HG03139 (cell line): ENCODE data around the gene FANCC.

Experiments
- ATAC-seq: cut with Tn5 transposase; IDR thresholded peaks from one replicate; pipeline ENCODE4 v1.9.1; 2021; ENCODE audit not compliant: unreplicated experiment

The FANCC gene

GRCh38 chr9:95155220-95155619, 162.3 kb downstream of the FANCC start:
- ATAC-seq = no peak

- ATAC-seq = no peak
These were observed 166.6 kb downstream of the FANCC start for GRCh38 chr9:95150903-95151302.

DNA sequence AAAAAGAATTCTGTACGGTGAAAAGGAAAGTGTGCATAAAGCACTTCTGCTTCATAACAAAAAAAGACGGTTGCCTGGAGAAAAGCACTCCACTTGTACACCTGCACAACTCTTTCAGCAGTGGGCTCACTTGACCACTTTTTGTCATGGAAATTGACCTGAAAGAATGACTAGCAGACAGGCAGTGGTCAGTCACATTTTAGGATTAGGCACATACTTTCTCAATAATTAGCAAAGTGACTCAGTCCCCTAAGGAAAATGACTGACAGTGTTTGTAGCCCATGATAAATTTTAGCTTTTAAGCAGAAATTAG, 169.3 kb downstream of the FANCC start:
- ATAC-seq = no peak

- ATAC-seq = no peak
These were observed 169.9 kb downstream of the FANCC start for GRCh38 chr9:95147452-95148207.

DNA sequence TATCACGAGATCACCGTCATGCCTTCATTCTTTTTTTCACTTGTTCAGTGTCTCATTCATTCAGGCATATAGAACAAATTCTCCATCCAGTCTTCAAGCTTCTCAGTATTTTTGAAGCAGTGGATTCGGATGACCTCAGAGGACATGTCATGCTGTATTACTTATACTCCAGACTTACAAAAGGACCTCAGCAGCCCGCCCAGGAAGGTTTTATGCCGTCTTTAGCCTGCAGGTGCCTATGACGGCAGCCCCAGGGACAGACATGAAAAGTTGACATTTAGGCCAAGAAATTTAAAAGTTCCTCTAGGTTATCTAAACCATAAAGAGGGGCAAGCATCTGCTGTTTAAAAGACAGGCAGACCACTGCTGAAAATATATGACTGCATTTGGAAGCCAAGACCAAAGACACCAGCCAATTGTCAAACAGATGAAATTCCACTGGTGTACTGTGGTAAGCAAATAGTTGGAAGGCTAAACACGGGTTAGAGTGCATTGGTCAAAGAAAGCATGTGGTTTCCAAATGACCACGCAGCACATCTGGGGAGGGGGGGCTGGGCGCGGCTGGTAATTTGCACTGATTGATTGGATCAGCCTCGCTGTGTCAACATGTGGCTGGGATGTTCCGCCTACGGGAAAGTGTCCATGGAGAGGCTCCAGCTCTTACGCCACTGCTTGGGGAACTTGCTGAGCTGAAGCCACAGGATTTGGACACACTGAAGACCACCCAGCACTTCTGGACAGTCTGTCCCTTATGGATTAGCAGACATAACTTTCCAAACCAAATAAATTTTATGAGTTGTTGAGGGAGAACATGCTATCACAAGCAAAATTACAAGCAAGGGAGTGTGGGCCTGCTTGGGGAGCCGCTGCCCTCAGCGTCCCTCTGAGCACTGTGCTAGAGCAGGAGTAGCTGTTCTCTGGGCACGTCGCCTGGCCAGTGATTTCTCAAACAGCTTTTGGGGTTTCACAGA, 173.6 kb downstream of the FANCC start:
- no peak for ATAC-seq

- ATAC-seq = no peak
These were observed 174.8 kb downstream of the FANCC start for GRCh38 chr9:95142728-95143127.

DNA sequence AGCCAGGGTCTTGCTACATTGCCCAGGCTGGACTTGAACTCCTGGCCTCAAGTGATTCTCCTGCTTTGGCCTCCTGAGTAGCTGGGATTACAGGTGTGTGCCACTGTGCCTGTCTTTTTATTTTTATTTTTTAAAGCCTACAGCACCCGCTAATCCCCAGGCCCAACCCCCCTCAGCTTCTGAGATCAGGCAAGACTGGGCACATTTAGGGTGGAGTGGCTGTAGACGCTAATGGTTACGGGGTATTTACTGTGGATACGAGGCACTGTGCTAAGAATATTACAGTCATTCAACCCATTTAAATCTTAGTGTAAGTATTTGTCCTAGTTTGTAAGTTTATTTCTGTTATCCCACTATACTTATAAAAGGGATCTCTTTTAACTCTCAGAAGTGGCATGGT, 175.2 kb downstream of the FANCC start:
- no peak for ATAC-seq

DNA sequence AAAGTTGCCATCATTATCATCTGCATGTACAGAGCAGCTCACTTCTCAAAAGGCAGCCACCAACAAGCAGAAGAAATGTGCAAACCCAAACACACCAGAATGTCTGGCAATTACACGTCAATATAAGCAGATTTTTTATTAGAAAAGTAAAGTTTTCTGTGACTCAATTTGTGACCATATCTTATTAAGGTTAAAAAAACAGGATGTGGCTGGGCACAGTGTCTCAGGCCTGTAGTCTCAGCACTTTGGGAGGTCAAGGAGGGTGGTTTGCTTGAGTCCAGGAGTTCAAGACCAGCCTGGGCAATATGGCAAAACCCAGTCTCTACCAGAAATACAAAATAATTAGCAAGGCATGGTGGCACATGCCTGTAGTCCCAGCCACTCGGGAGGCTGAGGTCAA, 176.7 kb downstream of the FANCC start:
- ATAC-seq = no peak

- ATAC-seq = no peak
These were observed 178.4 kb downstream of the FANCC start for GRCh38 chr9:95139126-95139525.

- no peak for ATAC-seq
These were observed 179.0 kb downstream of the FANCC start for GRCh38 chr9:95138474-95138873.

DNA sequence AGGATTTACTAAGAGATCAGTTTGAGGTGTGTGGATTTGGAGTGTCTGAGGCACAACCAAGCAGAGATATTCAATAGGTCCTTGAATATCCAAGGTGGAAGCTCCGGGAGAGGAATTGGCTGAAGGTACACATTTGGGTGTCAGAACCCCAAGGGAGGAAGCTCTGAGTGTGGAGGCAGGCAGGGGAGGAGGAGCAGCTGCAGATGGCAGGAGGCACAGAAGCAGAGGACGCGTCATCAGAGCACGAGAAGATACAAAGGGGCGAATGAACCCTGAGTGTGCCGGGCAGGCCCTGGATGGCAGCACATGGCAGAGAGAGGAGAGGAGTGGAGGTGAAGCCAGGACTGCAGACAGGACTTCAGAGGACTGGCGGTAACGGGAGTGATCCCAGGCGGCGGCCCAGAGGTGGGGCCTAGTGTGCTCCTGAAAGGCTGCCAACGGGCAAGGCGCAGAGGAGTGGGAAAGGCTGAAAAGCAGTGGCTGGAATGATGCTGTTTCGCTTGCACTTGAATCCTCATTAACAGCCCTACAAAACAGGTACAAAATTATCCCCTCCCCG, 179.8 kb downstream of the FANCC start:
- ATAC-seq = no peak

DNA sequence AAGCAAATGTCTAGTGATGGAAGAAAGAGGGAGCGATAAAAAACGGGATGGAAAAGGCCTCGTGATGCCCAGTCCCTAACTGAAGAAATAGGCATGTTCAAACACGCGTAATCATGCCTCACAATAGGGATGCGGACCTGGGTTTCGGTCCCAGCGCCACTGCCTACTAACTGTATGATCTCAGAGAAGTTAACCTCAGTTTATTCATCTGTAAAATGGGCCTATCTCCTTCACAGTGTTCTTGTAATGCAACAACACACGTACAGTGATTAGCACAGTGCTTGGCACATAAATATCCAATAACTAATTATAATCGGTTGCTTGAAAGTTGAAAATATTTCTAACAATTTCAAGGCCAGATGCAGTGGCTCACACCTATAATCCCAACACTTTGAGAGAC, 181.8 kb downstream of the FANCC start:
- no peak for ATAC-seq

- no peak for ATAC-seq
These were observed 183.0 kb downstream of the FANCC start for GRCh38 chr9:95134457-95134881.

GRCh38 chr9:95133325-95133705, 184.2 kb downstream of the FANCC start:
- ATAC-seq = no peak

GRCh38 chr9:95132366-95133324, 184.9 kb downstream of the FANCC start:
- no peak for ATAC-seq

GRCh38 chr9:95131023-95131943, 186.2 kb downstream of the FANCC start:
- ATAC-seq = no peak

DNA sequence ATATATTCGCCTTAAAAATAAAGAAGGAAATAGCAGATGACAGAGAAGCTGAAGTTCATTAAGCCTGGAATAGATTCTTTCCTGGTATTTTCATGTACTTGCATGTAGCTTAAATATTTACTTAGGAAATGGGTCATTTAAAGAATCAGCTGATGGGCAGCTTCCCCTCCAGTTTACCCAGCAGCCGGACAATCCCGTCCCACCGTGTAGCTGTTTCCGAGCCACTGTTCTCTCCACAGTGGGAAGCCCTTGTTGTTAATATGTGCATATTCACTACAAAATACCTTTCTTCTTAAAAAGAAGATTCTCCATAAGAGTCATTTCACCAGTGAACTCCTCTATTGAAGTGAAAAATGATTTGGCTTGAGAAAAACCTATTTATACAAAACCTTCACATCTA, 187.0 kb downstream of the FANCC start:
- no peak for ATAC-seq

GRCh38 chr9:95129476-95130291, 187.8 kb downstream of the FANCC start:
- no peak for ATAC-seq

DNA sequence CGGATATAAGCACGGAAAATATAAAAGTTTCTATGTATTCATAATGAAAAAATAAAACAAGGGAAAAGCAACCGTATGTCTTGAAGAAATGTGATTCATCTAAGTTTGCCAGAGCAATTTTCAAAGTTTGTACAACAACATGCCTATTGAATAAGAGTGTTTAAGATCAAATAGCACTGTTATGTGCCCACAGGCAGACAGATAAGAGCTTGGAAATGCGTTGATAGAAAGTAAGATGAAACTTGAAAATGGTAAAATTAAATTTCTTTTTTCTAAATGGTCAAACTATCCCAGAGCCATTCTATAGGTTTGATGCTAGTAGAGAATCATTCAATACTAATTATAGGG, 189.4 kb downstream of the FANCC start:
- no peak for ATAC-seq
